Adrenal gland (tissue), 5 donors: ENCODE data around the gene FMOD.

Source experiments
- POLR2A ChIP-seq, 2 donors: fragments of 450-650 bp; IDR thresholded peaks; one replicate each; pipeline ENCODE4 v1.6.1; 2017; ENCODE audit warnings: antibody characterized with exemption in 2 of 2, mild to moderate bottlenecking in 2 of 2, moderate library complexity in 1 of 2
- TF ChIP-seq, protein P1 (sequence below), 6 experiments: fragments of 450-650 bp in 4 of 6; fragments of 200-600 bp in 2 of 6; sonication (generic) in 1 of 6; IDR thresholded peaks; 1 replicate in 5 of 6; 2 replicates in 1 of 6; pipeline versions ENCODE4 v1.5.1 to v1.8.0; 2016 to 2021; ENCODE audit warnings: antibody characterized with exemption in 6 of 6, mild to moderate bottlenecking in 2 of 6, moderate library complexity in 1 of 6
- donor health status: DM: no; HTN: no; CAD: no.

- TF ChIP-seq, protein P1, sequence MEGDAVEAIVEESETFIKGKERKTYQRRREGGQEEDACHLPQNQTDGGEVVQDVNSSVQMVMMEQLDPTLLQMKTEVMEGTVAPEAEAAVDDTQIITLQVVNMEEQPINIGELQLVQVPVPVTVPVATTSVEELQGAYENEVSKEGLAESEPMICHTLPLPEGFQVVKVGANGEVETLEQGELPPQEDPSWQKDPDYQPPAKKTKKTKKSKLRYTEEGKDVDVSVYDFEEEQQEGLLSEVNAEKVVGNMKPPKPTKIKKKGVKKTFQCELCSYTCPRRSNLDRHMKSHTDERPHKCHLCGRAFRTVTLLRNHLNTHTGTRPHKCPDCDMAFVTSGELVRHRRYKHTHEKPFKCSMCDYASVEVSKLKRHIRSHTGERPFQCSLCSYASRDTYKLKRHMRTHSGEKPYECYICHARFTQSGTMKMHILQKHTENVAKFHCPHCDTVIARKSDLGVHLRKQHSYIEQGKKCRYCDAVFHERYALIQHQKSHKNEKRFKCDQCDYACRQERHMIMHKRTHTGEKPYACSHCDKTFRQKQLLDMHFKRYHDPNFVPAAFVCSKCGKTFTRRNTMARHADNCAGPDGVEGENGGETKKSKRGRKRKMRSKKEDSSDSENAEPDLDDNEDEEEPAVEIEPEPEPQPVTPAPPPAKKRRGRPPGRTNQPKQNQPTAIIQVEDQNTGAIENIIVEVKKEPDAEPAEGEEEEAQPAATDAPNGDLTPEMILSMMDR (IDR thresholded peaks at IDR 0.05): no peak
- TF ChIP-seq POLR2A (IDR thresholded peaks at IDR 0.05): no peak
Observed at GRCh38 chr1:203324105-203325025, 26.6 kb downstream of the FMOD start.
